OCI-LY3 (cell line): ENCODE results near the gene ZMYND12.

Source experiments
- H2AFZ ChIP-seq: fragments of 200-600, 300-600 bp; shearing (Covaris generic); 2 replicates; pipeline ENCODE4 v1.6.0; 2014; ENCODE audit warnings: antibody characterized with exemption, low read depth, low read length
- H3K27ac ChIP-seq: fragments of 200-600, 300-600 bp; sonication (generic); 2 replicates; pipeline ENCODE4 v1.5.1; 2014; ENCODE audit warnings: mild to moderate bottlenecking, low read length, moderate library complexity, mixed read lengths
- H3K27me3 ChIP-seq: fragments of 200-600, 300-600 bp; sonication (generic); 2 replicates; pipeline ENCODE4 v1.6.1; 2014; ENCODE audit warnings: low read depth, low read length, mixed read lengths
- H3K36me3 ChIP-seq: fragments of 200-600, 300-600 bp; sonication (generic); replicated peaks from 2 replicates; pipeline ENCODE3; 2014; ENCODE audit warnings: low read depth, low read length, mixed read lengths
- H3K4me1 ChIP-seq: fragments of 300-600, 200-600 bp; sonication (generic); 2 replicates; pipeline ENCODE4 v1.6.1; 2014; ENCODE audit warnings: low read length, mixed read lengths
- H3K4me2 ChIP-seq: fragments of 200-600, 300-600 bp; sonication (generic); 2 replicates; pipeline ENCODE4 v1.6.1; 2014; ENCODE audit warnings: low read length, mixed read lengths
- H3K4me3 ChIP-seq: fragments of 300-600, 200-600 bp; sonication (generic); 2 replicates; pipeline ENCODE4 v1.5.1; 2014; ENCODE audit warnings: antibody characterized with exemption, mild to moderate bottlenecking, low read length, moderate library complexity
- H3K79me2 ChIP-seq: fragments of 300-600, 200-600 bp; shearing (Covaris generic); 2 replicates; pipeline ENCODE4 v1.6.1; 2014; ENCODE audit warnings: mild to moderate bottlenecking, low read length, mixed read lengths
- H3K9ac ChIP-seq: fragments of 300-600, 200-600 bp; shearing (Covaris generic); 2 replicates; pipeline ENCODE4 v1.6.0; 2014; ENCODE audit warnings: mild to moderate bottlenecking, low read length, moderate library complexity
- H3K9me3 ChIP-seq: fragments of 200-600, 300-600 bp; shearing (Covaris generic); 2 replicates; pipeline ENCODE4 v1.6.1; 2014; ENCODE audit warnings: low read length, mixed read lengths; ENCODE audit not compliant: insufficient read depth
- H4K20me1 ChIP-seq: fragments of 200-600, 300-600 bp; sonication (generic); 2 replicates; pipeline ENCODE4 v1.6.1; 2016; ENCODE audit warnings: low read length, mixed read lengths; ENCODE audit not compliant: insufficient read depth
- CTCF ChIP-seq: fragments of 200-600, 300-600 bp; sonication (generic); IDR thresholded peaks from 2 replicates; pipeline ENCODE4 v1.5.1; 2014; ENCODE audit warnings: antibody characterized with exemption, low read length, low read depth
- EZH2phosphoT487 ChIP-seq: fragments of 200-600 bp; shearing (Covaris generic); IDR thresholded peaks from 2 replicates; pipeline ENCODE4 v1.6.1; 2018; ENCODE audit warnings: antibody characterized with exemption, mixed run types, low read depth

The ZMYND12 gene

GRCh38 chr1:42454403-42454802 is 1.4 kb downstream of the ZMYND12 start:
- Histone ChIP-seq H3K4me3 (no peak overlapping the region), H2AFZ (no peak overlapping the region), H3K27ac (no peak overlapping the region), H3K9ac (no peak overlapping the region), H3K79me2 (peaks cover 16% of the 10 kb centered on the region), H3K36me3 (peaks cover 12% of the 10 kb centered on the region), H3K27me3 (no peaks in the 10 kb centered on the region), H3K4me1 (peaks cover 5% of the 10 kb centered on the region), H4K20me1 (no peaks in the 10 kb centered on the region), H3K9me3 (no peaks in the 10 kb centered on the region), H3K4me2 (no peak overlapping the region)
- TF ChIP-seq CTCF, result no peak
- TF ChIP-seq EZH2phosphoT487, result no peak

GRCh38 chr1:42453386-42453785 is 2.4 kb downstream of the ZMYND12 start:
- H4K20me1 ChIP-seq, result no peaks in the 10 kb centered on the region
- H3K27ac ChIP-seq, result no peak overlapping the region
- H3K9ac ChIP-seq, result no peak overlapping the region
- H3K79me2 ChIP-seq, result peaks cover 16% of the 10 kb centered on the region
- TF ChIP-seq EZH2phosphoT487 (no peak), CTCF (no peak)
- peaks cover 5% of the 10 kb centered on the region for H3K4me1 ChIP-seq
- no peaks in the 10 kb centered on the region for H3K27me3 ChIP-seq
- H3K4me2 ChIP-seq, result no peak overlapping the region
- no peak overlapping the region for H2AFZ ChIP-seq
- H3K9me3 ChIP-seq, result no peaks in the 10 kb centered on the region
- H3K4me3 ChIP-seq, result no peak overlapping the region
- H3K36me3 ChIP-seq, result peaks cover 6% of the 10 kb centered on the region

- H3K4me3 ChIP-seq, result no peak overlapping the region
- H3K9me3 ChIP-seq, result no peaks in the 10 kb centered on the region
- no peaks in the 10 kb centered on the region for H3K79me2 ChIP-seq
- H3K4me1 ChIP-seq, result no peaks in the 10 kb centered on the region
- H3K9ac ChIP-seq, result no peak overlapping the region
- H3K27ac ChIP-seq, result no peak overlapping the region
- no peaks in the 10 kb centered on the region for H3K27me3 ChIP-seq
- no peak for TF ChIP-seq CTCF
- no peak for TF ChIP-seq EZH2phosphoT487
- no peaks in the 10 kb centered on the region for H3K36me3 ChIP-seq
- H3K4me2 ChIP-seq, result no peak overlapping the region
- no peaks in the 10 kb centered on the region for H4K20me1 ChIP-seq
- no peak overlapping the region for H2AFZ ChIP-seq
Measured at GRCh38 chr1:42450061-42450460, 5.8 kb downstream of the ZMYND12 start.

- Histone ChIP-seq H3K79me2 (no peaks in the 10 kb centered on the region), H4K20me1 (no peaks in the 10 kb centered on the region), H3K9me3 (no peaks in the 10 kb centered on the region), H3K27ac (no peak overlapping the region), H2AFZ (no peak overlapping the region), H3K4me2 (no peak overlapping the region), H3K27me3 (no peaks in the 10 kb centered on the region), H3K4me1 (no peaks in the 10 kb centered on the region), H3K36me3 (no peaks in the 10 kb centered on the region), H3K4me3 (no peak overlapping the region), H3K9ac (no peak overlapping the region)
- TF ChIP-seq CTCF (no peak), EZH2phosphoT487 (no peak)
Measured at GRCh38 chr1:42449256-42449655, 6.6 kb downstream of the ZMYND12 start.
